HCT116 (cell line): Measurements from ENCODE around the gene CIT. TPM values are rescaled to one million over a fixed set of nuclear protein-coding genes. Genes with fewer than 3 reads are reported as not detected.

Experiments used
- ATAC-seq: fragments of 200-7000 bp; cut with Tn5 transposase; 2 replicates; pipeline ENCODE4 v1.9.1; 2020; ENCODE audit warnings: mild to moderate bottlenecking, moderate library complexity
- BruUV-seq: library from RNA; stranded (reverse); fragments of 400-500 nt; replicated peaks from 2 replicates; lab custom pipeline; 2021; lab: Mats Ljungman, UMichigan
- CTCF ChIA-PET: fragments of 300-600 bp; sonication (Branson Sonifier 250); formaldehyde crosslinking; loops from one replicate; lab custom pipeline; 2021; ENCODE audit warnings: antibody characterized with exemption; lab: Charles Lee
- POLR2A ChIA-PET: fragments of 300-600, 350-600 bp; sonication (Branson Sonifier 250); formaldehyde crosslinking; loops from one replicate; lab custom pipeline; 2021; ENCODE audit warnings: antibody characterized with exemption; lab: Charles Lee
- RAD21 ChIA-PET, 2 experiments: fragments of 300-600 bp; sonication (Branson Sonifier 250); formaldehyde crosslinking; loops; one replicate each; lab custom pipeline; 2023; ENCODE audit warnings: low total read pairs in 2 of 2; ENCODE audit not compliant: uncharacterized antibody in 2 of 2, unreplicated experiment in 2 of 2, low non-redundant PET in 1 of 2; lab: Charles Lee
- DNase-seq: peaks from one replicate; pipeline ENCODE4 v3.0.0-alpha.2; 2010; ENCODE audit warnings: low read depth, low spot score
- H2AFZ ChIP-seq: fragments of 200-600 bp; shearing (Covaris generic), sonication (generic); 2 replicates; pipeline ENCODE4 v1.6.1; 2017; ENCODE audit warnings: low read depth, mixed run types, mixed read lengths, antibody characterized with exemption, low read length; ENCODE audit not compliant: poor library complexity, severe bottlenecking
- H3K27ac ChIP-seq: 2 replicates; pipeline ENCODE4 v1.5.1; 2012; ENCODE audit warnings: low read depth, low read length
- H3K27me3 ChIP-seq: fragments of 200-600 bp; sonication (generic); 2 replicates; pipeline ENCODE4 v1.6.1; 2016; ENCODE audit warnings: mixed run types, low read length, mixed read lengths; ENCODE audit not compliant: insufficient read depth
- H3K36me3 ChIP-seq, 2 experiments: fragments of 200-500 bp in 1 of 2; fragments of 200-600 bp in 1 of 2; sonication (Bioruptor generic) in 1 of 2; sonication (generic) in 1 of 2; 2 replicates each; pipeline versions ENCODE4 v1.5.1 to v1.6.1; 2014 to 2016; ENCODE audit warnings: low read length in 2 of 2, inconsistent platforms in 1 of 2, mixed read lengths in 1 of 2, mixed run types in 1 of 2; ENCODE audit not compliant: insufficient read depth in 2 of 2, control insufficient read depth in 1 of 2
- H3K4me1 ChIP-seq, 2 experiments: fragments of 200-600 bp in 1 of 2; sonication (generic) in 1 of 2; 2 replicates each; pipeline versions ENCODE4 v1.5.1 to v1.6.1; 2012 to 2017; ENCODE audit warnings: low read length in 2 of 2, inconsistent platforms in 1 of 2, mild to moderate bottlenecking in 1 of 2, mixed read lengths in 1 of 2, mixed run types in 1 of 2, moderate library complexity in 1 of 2; ENCODE audit not compliant: insufficient read depth in 2 of 2, control insufficient read depth in 1 of 2
- H3K4me2 ChIP-seq: fragments of 200-600 bp; sonication (generic); 2 replicates; pipeline ENCODE4 v1.6.1; 2017; ENCODE audit warnings: mixed run types, low read length, mixed read lengths
- H3K4me3 ChIP-seq, 2 experiments: fragments of 200-600 bp in 1 of 2; sonication (generic) in 1 of 2; replicated peaks in 1 of 2; 2 replicates each; pipeline ENCODE4 v1.5.1; 2011 to 2016; ENCODE audit warnings: low read length in 2 of 2, control low read depth in 1 of 2, low read depth in 1 of 2, mild to moderate bottlenecking in 1 of 2, mixed read lengths in 1 of 2, mixed run types in 1 of 2
- H3K79me2 ChIP-seq: fragments of 200-600 bp; sonication (generic); 2 replicates; pipeline ENCODE4 v1.6.1; 2017; ENCODE audit warnings: mild to moderate bottlenecking, mixed run types, low read length, moderate library complexity, mixed read lengths; ENCODE audit not compliant: insufficient read depth
- H3K9ac ChIP-seq: fragments of 200-600 bp; sonication (generic); 2 replicates; pipeline ENCODE4 v1.6.1; 2016; ENCODE audit warnings: low read length, mixed read lengths
- H3K9me2 ChIP-seq: fragments of 200-600 bp; sonication (generic), shearing (Covaris generic); 2 replicates; pipeline ENCODE4 v1.6.1; 2017; ENCODE audit warnings: mixed run types, mild to moderate bottlenecking, moderate library complexity; ENCODE audit not compliant: insufficient read depth
- H3K9me3 ChIP-seq, 2 experiments: fragments of 200-500 bp in 1 of 2; fragments of 200-600 bp in 1 of 2; sonication (Bioruptor generic) in 1 of 2; sonication (generic) in 1 of 2; 2 replicates each; pipeline ENCODE4 v1.6.1; 2014 to 2017; ENCODE audit warnings: low read length in 2 of 2, mixed read lengths in 2 of 2, inconsistent platforms in 1 of 2, low read depth in 1 of 2, mild to moderate bottlenecking in 1 of 2, mixed run types in 1 of 2, moderate library complexity in 1 of 2; ENCODE audit not compliant: control insufficient read depth in 1 of 2, insufficient read depth in 1 of 2
- H4K20me1 ChIP-seq: fragments of 200-600 bp; sonication (generic), shearing (Covaris generic); 2 replicates; pipeline ENCODE4 v1.6.1; 2017; ENCODE audit warnings: mixed run types, mild to moderate bottlenecking, moderate library complexity; ENCODE audit not compliant: insufficient read depth
- CBX3 ChIP-seq: IDR thresholded peaks from 2 replicates; pipeline ENCODE4 v1.6.1; 2012; ENCODE audit warnings: low read depth
- EGR1 ChIP-seq: IDR thresholded peaks from 2 replicates; pipeline ENCODE4 v1.6.1; 2012; ENCODE audit warnings: low read depth
- ELF1 ChIP-seq: IDR thresholded peaks from 2 replicates; pipeline ENCODE4 v1.6.1; 2012; ENCODE audit warnings: low read depth, borderline replicate concordance
- EZH2phosphoT487 ChIP-seq: fragments of 200-600 bp; IDR thresholded peaks from 2 replicates; pipeline ENCODE4 v1.6.1; 2018; ENCODE audit warnings: antibody characterized with exemption, borderline replicate concordance
- FOSL1 ChIP-seq: IDR thresholded peaks from 2 replicates; pipeline ENCODE4 v1.6.1; 2012; ENCODE audit warnings: low read depth
- POLR2A ChIP-seq: IDR thresholded peaks from 2 replicates; pipeline ENCODE4 v1.7.0; 2011; ENCODE audit warnings: borderline replicate concordance; ENCODE audit not compliant: insufficient read depth, insufficient read length; ENCODE audit errors: extremely low read depth
- POLR2AphosphoS5 ChIP-seq: IDR thresholded peaks from 2 replicates; pipeline ENCODE4 v1.6.1; 2011; ENCODE audit warnings: mild to moderate bottlenecking, low read depth, low read length, moderate library complexity
- RAD21 ChIP-seq: IDR thresholded peaks from 2 replicates; pipeline ENCODE4 v1.6.1; 2012; ENCODE audit warnings: low read depth, mild to moderate bottlenecking
- REST ChIP-seq: IDR thresholded peaks from 2 replicates; pipeline ENCODE4 v1.6.1; 2012; ENCODE audit warnings: low read depth
- SIN3A ChIP-seq: IDR thresholded peaks from 2 replicates; pipeline ENCODE4 v1.6.1; 2012; ENCODE audit warnings: low read depth
- SP1 ChIP-seq: IDR thresholded peaks from 2 replicates; pipeline ENCODE4 v1.6.1; 2012; ENCODE audit warnings: low read depth
- SRF ChIP-seq: IDR thresholded peaks from 2 replicates; pipeline ENCODE4 v1.6.1; 2012; ENCODE audit warnings: low read depth
- TCF7L2 ChIP-seq: IDR thresholded peaks from 2 replicates; pipeline ENCODE4 v1.7.0; 2011; ENCODE audit warnings: borderline replicate concordance, inconsistent platforms; ENCODE audit not compliant: insufficient read depth, insufficient read length; ENCODE audit errors: extremely low read depth
- YY1 ChIP-seq: IDR thresholded peaks from 2 replicates; pipeline ENCODE4 v1.6.1; 2011; ENCODE audit warnings: low read length, low read depth, moderate library complexity, mild to moderate bottlenecking; ENCODE audit not compliant: insufficient replicate concordance; ENCODE audit errors: extremely low read depth
- ZFX ChIP-seq: fragments of 450-650 bp; IDR thresholded peaks from 2 replicates; pipeline ENCODE4 v1.6.1; 2017
- ZNF274 ChIP-seq: fragments of 200-500 bp; sonication (Bioruptor generic); IDR thresholded peaks from 2 replicates; pipeline ENCODE4 v1.6.1; 2014; ENCODE audit warnings: mild to moderate bottlenecking, low read depth, low read length, inconsistent platforms
- intact Hi-C: fragments of 100-400 bp; cut with micrococcal nuclease; formaldehyde crosslinking; loops from 2 replicates; pipeline ENCODE4 v1.10.0; 2022
- total RNA-seq: library from RNA; stranded (reverse); gene quantifications from one replicate; pipeline ENCODE4 v1.2.1, GENCODE V29; 2021; ENCODE audit not compliant: unreplicated experiment
- TF ChIP-seq, protein P1 (sequence below): IDR thresholded peaks from 2 replicates; pipeline ENCODE4 v1.6.1; 2012

The CIT gene
- total RNA-seq, 1 experiment from 2014 or later = 54.2 TPM

GRCh38 chr12:119786539-119786938 lies 90.6 kb downstream of the CIT start:
- Histone ChIP-seq H3K27me3 (no peaks in the 10 kb centered on the region), H3K4me2 (no peak overlapping the region), H3K4me3 (no peak overlapping the region), H3K79me2 (peaks cover 13% of the 10 kb centered on the region), H4K20me1 (no peaks in the 10 kb centered on the region), H2AFZ (no peak overlapping the region), H3K9me3 (no peaks in the 10 kb centered on the region), H3K9ac (no peak overlapping the region), H3K27ac (no peak overlapping the region), H3K36me3 (peaks cover 13% of the 10 kb centered on the region in 2 experiments), H3K9me2 (no peaks in the 10 kb centered on the region), H3K4me1 (no peaks in the 10 kb centered on the region)
- DNase-seq (no peak), ATAC-seq (no peak)
- TF ChIP-seq, protein P1, sequence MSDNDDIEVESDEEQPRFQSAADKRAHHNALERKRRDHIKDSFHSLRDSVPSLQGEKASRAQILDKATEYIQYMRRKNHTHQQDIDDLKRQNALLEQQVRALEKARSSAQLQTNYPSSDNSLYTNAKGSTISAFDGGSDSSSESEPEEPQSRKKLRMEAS = no peak
- TF ChIP-seq ELF1 (no peak), ZFX (no peak), RAD21 (no peak), CBX3 (no peak), EGR1 (no peak), SIN3A (no peak), FOSL1 (no peak), TCF7L2 (no peak), REST (no peak), YY1 (no peak), POLR2AphosphoS5 (no peak), POLR2A (no peak), SP1 (no peak), ZNF274 (no peak), EZH2phosphoT487 (no peak), SRF (no peak)
- ChIA-PET POLR2A (no interaction called here), RAD21 (no interaction called here), CTCF (no interaction called here)
- BruUV-seq = no TSS peak
- intact Hi-C loops = no loop called here
